CD4-positive, CD25-positive, alpha-beta regulatory T cell (primary cell): ENCODE data around the gene SORCS2. TPM values are rescaled to one million over a fixed set of nuclear protein-coding genes. Genes with fewer than 3 reads are reported as not detected.
A peak's percentile ranks its signal among the peaks of the same experiment; 100 is the strongest.

Experiments
- ATAC-seq, 2 donors: fragments of 150-1000 bp; cut with Tn5 transposase; one replicate each; pipeline ENCODE4 v1.10.0; 2021; ENCODE audit warnings: low read depth in 2 of 2, moderate number of reproducible peaks in 2 of 2, moderate library complexity in 1 of 2
- DNase-seq, 3 donors: peaks; one replicate each; pipeline versions ENCODE4 v3.0.0 to v3.0.0-alpha.2; 2012 to 2022; ENCODE audit warnings: mixed read lengths in 1 of 3
- H3K27ac ChIP-seq: one replicate; pipeline ENCODE4 v1.7.0; 2013; ENCODE audit warnings: mild to moderate bottlenecking, low read length; ENCODE audit not compliant: insufficient read depth, poor library complexity, severe bottlenecking
- H3K27me3 ChIP-seq: one replicate; pipeline ENCODE4 v1.7.0; 2013; ENCODE audit warnings: low read length; ENCODE audit not compliant: control insufficient read depth, insufficient read depth
- H3K36me3 ChIP-seq: one replicate; pipeline ENCODE4 v1.7.0; 2013; ENCODE audit warnings: mild to moderate bottlenecking, low read length, moderate library complexity; ENCODE audit not compliant: control insufficient read depth, insufficient read depth
- H3K4me1 ChIP-seq: 2 replicates; pipeline ENCODE4 v1.7.0; 2013; ENCODE audit warnings: mild to moderate bottlenecking, low read length; ENCODE audit not compliant: insufficient read depth, control insufficient read depth, poor library complexity, severe bottlenecking
- H3K4me3 ChIP-seq: one replicate; pipeline ENCODE4 v1.7.0; 2013; ENCODE audit warnings: low read depth, mild to moderate bottlenecking, low read length, moderate library complexity
- H3K9me3 ChIP-seq, 2 experiments: 1 replicate in 1 of 2; 2 replicates in 1 of 2; pipeline ENCODE4 v1.7.0; 2013; ENCODE audit warnings: low read length in 2 of 2, mild to moderate bottlenecking in 1 of 2, moderate library complexity in 1 of 2; ENCODE audit not compliant: control insufficient read depth in 2 of 2
- H3K27ac Mint-ChIP-seq, 3 donors: one replicate each; pipeline ENCODE4 v1.8.0; 2020 to 2022; ENCODE audit warnings: mild to moderate bottlenecking in 3 of 3, mixed read lengths in 3 of 3, moderate library complexity in 2 of 3
- H3K27me3 Mint-ChIP-seq: one replicate; pipeline ENCODE4 v1.8.0; 2022; ENCODE audit warnings: mild to moderate bottlenecking, mixed read lengths
- H3K36me3 Mint-ChIP-seq: one replicate; pipeline ENCODE4 v1.8.0; 2020; ENCODE audit warnings: mixed read lengths
- H3K4me1 Mint-ChIP-seq, 4 donors: one replicate each; pipeline ENCODE4 v1.8.0; 2020 to 2022; ENCODE audit warnings: mixed read lengths in 4 of 4, mild to moderate bottlenecking in 1 of 4
- H3K4me3 Mint-ChIP-seq, 4 donors: one replicate each; pipeline ENCODE4 v1.8.0; 2020 to 2022; ENCODE audit warnings: mild to moderate bottlenecking in 4 of 4, mixed read lengths in 4 of 4, moderate library complexity in 3 of 4
- H3K9me3 Mint-ChIP-seq, 7 donors: one replicate each; pipeline ENCODE4 v1.8.0; 2020 to 2022; ENCODE audit warnings: mixed read lengths in 7 of 7, mild to moderate bottlenecking in 3 of 7, moderate library complexity in 2 of 7
- polyA plus RNA-seq, 4 donors: library from polyadenylated mRNA; unstranded; fragments of 300-500 nt; fragmentation: Illumina TruSeq; gene quantifications; one replicate each; pipeline ENCODE4 v1.2.3, GENCODE V29; 2021
- total RNA-seq: library from RNA; stranded (reverse); gene quantifications from one replicate; pipeline ENCODE4 v1.2.3, GENCODE V29; 2022

The SORCS2 gene
- total and polyA plus RNA-seq, 5 donors from 2014 or later: not detected

DNA sequence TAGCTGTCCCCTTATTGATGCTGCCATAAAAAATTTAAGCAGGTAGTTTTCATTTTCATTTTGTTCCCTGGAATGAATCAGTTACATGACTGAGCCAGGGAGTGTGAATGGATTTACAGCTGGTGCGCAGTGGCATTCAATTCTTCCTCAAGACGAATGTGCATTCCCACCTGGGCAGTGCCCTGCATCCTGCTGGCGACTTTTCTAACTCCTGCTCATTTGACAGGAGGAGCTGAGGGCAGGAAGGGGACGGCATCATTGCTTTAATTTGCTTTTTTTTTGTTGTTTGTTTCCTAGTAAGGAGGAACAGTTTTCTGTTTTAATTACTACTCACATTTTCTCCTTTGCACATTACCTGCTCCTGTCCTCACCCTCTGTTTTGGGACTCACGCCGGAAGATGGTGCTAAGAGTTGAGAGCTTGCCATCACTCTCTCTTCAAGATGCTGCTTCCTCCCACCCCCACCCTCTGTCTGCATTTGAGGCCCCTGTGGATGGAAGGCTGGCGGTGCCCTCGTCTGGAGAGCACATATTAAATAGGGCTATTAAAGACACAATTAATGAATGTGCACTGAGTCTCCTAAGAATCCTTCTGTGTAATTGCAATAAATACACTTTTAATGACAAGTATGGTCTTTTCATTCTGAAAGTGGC lies 206.6 kb downstream of the SORCS2 start:
- H3K9me3 Mint-ChIP-seq: peaks cover 0 to 6% (median 0%) of the 10 kb centered on the region in 7 donors
- no peaks in the 10 kb centered on the region for H3K9me3 ChIP-seq

DNA sequence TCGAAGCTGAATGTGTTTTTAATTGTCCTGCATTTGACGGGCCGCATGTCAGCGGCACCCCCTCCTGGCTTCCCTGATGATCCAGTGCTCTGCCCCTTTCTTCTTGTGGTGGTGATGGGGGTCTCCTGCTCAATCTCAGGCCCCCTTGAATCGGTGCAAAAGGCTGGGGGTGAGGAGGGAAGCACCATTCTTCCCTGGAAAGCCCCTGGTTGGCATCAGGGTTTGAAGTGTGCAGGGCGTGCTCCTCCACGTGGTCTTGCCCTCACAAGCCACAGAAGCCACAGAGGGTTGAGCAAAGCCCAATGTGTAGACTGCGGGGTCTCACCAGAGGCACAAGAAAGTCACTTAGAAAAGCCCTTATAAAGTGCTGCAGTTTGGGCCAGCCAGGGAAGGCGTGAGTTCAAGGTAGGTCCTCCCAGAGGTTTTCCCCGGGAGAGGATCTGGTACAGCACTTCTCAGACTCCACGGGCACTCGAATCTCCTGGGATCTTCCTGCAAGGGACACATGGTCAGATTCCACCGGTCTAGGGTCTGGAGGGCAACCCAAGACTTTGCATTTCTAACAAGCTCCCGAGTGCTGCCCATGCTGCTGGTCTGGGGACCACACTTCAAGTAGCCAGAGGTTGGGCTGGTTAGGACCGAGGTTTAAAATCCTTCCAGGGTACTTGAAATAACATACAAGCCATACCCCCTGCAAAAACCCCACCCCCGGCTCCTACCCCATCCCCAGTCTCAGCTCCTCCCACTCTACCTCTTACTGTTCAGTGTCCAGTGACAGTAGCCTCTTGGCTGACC lies 207.3 kb downstream of the SORCS2 start:
- Histone ChIP-seq H3K9me3 (no peaks in the 10 kb centered on the region), H3K4me1 (no peaks in the 10 kb centered on the region), H3K4me3 (no peak overlapping the region), H3K27me3 (peaks cover 3% of the 10 kb centered on the region), H3K27ac (no peak overlapping the region), H3K36me3 (no peaks in the 10 kb centered on the region)
- Mint-ChIP-seq H3K27me3 (peaks cover 16% of the 10 kb centered on the region), H3K36me3 (no peaks in the 10 kb centered on the region), H3K27ac (no peak overlapping the region), H3K9me3 (peaks cover 0 to 10% (median 0%) of the 10 kb centered on the region in 7 donors), H3K4me3 (no peak overlapping the region), H3K4me1 (no peaks in the 10 kb centered on the region)
- no peak for ATAC-seq
- DNase-seq: no peak

More for the DNA sequence above, 206.6 kb downstream of the SORCS2 start:
- Histone ChIP-seq H3K4me3 (no peak overlapping the region), H3K36me3 (no peaks in the 10 kb centered on the region), H3K4me1 (no peaks in the 10 kb centered on the region), H3K27me3 (peaks cover 3% of the 10 kb centered on the region), H3K27ac (no peak overlapping the region)
- DNase-seq (no peak), ATAC-seq (no peak)
- Mint-ChIP-seq H3K27me3 (peaks cover 16% of the 10 kb centered on the region), H3K36me3 (no peaks in the 10 kb centered on the region), H3K27ac (no peak overlapping the region), H3K4me3 (no peak overlapping the region), H3K4me1 (no peaks in the 10 kb centered on the region)

DNA sequence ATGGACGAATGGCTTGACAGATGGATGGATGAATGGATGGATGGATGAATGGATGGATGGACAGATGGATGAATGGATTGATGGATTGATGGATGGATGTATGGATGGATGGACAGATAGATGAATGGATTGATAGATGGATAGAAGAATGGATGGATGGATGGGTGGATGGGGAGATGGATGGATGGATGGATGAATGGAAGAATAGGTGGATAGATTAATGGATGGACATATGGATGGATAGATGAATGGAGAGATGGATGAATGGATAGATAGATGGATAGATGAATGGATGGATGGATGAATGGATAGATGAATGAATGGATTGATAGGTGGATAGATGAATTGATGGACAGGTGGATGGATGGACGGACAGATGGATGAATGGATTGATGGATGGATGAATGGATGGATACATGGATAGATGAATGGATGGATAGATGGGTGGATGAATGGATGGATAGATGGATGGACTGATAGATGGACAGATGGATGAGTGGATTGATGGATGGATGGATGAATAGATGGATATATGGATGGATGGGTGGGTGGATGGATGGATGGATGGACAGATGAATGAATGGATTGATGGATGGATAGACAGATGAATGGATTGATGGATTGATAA lies 208.4 kb downstream of the SORCS2 start:
- Mint-ChIP-seq H3K36me3 (no peaks in the 10 kb centered on the region), H3K4me3 (no peak overlapping the region), H3K27ac (no peak overlapping the region), H3K4me1 (no peaks in the 10 kb centered on the region), H3K9me3 (peaks cover 0 to 10% (median 1%) of the 10 kb centered on the region in 7 donors), H3K27me3 (peaks cover 16% of the 10 kb centered on the region)
- Histone ChIP-seq H3K4me1 (no peaks in the 10 kb centered on the region), H3K27ac (no peak overlapping the region), H3K27me3 (peaks cover 3% of the 10 kb centered on the region), H3K4me3 (no peak overlapping the region), H3K9me3 (no peaks in the 10 kb centered on the region), H3K36me3 (no peaks in the 10 kb centered on the region)
- ATAC-seq (no peak), DNase-seq (no peak)

DNA sequence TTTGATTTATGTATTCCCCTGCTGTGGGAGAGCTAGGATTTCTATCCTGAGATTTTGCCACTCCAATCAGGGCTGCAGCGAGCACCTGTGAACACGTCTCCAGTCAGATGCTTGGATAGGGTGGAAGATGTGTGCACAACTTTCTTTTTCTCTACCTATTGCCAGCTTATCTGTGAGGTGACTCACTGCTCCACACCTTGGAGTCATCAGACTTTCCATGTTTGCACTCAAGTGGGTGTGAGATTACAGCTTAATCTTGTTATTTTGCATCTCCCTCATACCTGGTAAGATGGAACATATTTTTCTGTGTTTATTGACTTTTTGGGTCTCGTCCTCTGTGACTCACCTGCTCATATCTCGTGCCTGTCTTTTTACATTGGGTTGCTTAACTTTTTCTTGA lies 210.2 kb downstream of the SORCS2 start:
- no peak for DNase-seq
- H3K4me3 Mint-ChIP-seq: no peak overlapping the region
- Histone ChIP-seq H3K9me3 (no peaks in the 10 kb centered on the region), H3K27ac (no peak overlapping the region), H3K27me3 (peaks cover 3% of the 10 kb centered on the region), H3K36me3 (no peaks in the 10 kb centered on the region), H3K4me3 (no peak overlapping the region), H3K4me1 (no peaks in the 10 kb centered on the region)
- no peaks in the 10 kb centered on the region for H3K36me3 Mint-ChIP-seq
- H3K27ac Mint-ChIP-seq: peak overlapping the region in 1 of 3 donors; percentile 23
- ATAC-seq: no peak
- peaks cover 12% of the 10 kb centered on the region for H3K27me3 Mint-ChIP-seq
- H3K9me3 Mint-ChIP-seq: peaks cover 0 to 13% (median 2%) of the 10 kb centered on the region in 7 donors
- H3K4me1 Mint-ChIP-seq: no peaks in the 10 kb centered on the region

DNA sequence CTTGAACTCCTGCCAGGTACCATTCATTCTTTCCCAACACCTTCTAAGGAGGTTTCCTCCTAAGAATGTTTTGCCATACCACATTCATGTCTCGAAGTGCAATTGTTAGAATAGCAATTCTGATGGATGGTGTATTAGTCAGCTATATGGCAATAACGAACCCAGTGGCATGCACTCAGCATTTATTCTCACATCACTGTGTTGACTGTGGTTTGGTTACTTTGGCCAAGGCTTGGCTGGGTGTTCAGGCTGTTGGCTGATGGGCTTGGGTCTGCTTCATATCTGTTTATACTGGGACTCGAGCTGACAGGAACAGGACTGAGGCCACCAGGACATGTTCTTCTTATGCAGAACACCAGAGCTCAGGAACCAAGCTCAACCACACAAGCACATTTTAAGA lies 210.7 kb downstream of the SORCS2 start:
- H3K27me3 Mint-ChIP-seq: peaks cover 10% of the 10 kb centered on the region
- H3K9me3 ChIP-seq: peaks cover 0 to under 1% of the 10 kb centered on the region in 2 experiments
- H3K27me3 ChIP-seq: peaks cover 3% of the 10 kb centered on the region
- peaks cover 0 to 17% (median 2%) of the 10 kb centered on the region in 7 donors for H3K9me3 Mint-ChIP-seq
- H3K4me1 ChIP-seq: no peaks in the 10 kb centered on the region
- no peak overlapping the region for H3K27ac ChIP-seq
- no peaks in the 10 kb centered on the region for H3K4me1 Mint-ChIP-seq
- no peak for DNase-seq
- H3K4me3 ChIP-seq: no peak overlapping the region
- no peaks in the 10 kb centered on the region for H3K36me3 ChIP-seq
- no peak overlapping the region for H3K4me3 Mint-ChIP-seq
- peak overlapping the region in 1 of 3 donors; percentile 23 for H3K27ac Mint-ChIP-seq
- H3K36me3 Mint-ChIP-seq: no peaks in the 10 kb centered on the region
- ATAC-seq: no peak

DNA sequence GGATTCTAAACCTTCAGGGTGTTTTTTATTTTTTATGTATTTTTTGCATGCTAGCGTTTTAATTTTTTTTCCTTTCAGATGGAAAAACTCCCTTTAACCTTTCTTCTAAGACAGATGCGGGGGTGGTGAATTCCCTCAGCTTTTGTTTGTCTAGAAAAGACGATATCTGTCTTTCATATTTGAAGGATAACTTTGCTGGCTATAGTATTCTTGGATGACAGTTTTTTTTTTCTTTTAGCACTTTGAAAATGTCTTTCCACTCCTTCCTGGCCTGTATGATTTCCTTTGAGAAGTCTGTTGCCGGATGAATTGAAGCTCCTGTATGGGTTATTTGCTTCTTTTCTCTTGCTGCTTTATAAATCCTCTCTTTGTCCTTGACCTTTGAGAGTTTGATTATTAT lies 215.8 kb downstream of the SORCS2 start:
- ATAC-seq (no peak), DNase-seq (no peak)
- peaks cover 0 to 35% (median 9%) of the 10 kb centered on the region in 7 donors for H3K9me3 Mint-ChIP-seq
- no peaks in the 10 kb centered on the region for H3K4me1 Mint-ChIP-seq
- H3K27ac ChIP-seq: no peak overlapping the region
- H3K4me3 ChIP-seq: no peak overlapping the region
- H3K27me3 ChIP-seq: no peaks in the 10 kb centered on the region
- peaks cover 2 to 4% of the 10 kb centered on the region in 2 experiments for H3K9me3 ChIP-seq
- no peaks in the 10 kb centered on the region for H3K4me1 ChIP-seq
- no peak overlapping the region for H3K4me3 Mint-ChIP-seq
- H3K27me3 Mint-ChIP-seq: peaks cover 4% of the 10 kb centered on the region
- peaks cover 3% of the 10 kb centered on the region for H3K36me3 Mint-ChIP-seq
- no peaks in the 10 kb centered on the region for H3K36me3 ChIP-seq
- H3K27ac Mint-ChIP-seq: no peak overlapping the region

DNA sequence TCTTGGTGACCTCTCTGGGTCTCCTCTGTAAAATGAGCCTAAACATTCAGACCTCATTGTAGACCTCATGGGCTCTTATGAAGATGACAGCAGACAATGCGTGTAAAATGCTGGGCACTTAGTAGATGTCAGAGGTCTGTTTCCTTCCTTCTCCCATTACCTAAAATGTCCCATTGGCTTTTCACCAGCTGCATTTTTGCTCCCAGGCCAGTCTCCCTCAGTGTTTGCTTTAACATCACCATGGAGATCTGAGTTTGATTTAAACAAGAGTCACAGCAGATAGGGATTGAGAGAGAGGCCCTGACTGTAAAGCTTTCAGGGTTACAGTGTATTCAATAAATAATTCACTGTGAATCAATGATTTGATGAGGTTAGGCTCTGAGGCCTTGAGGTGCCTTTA lies 218.1 kb downstream of the SORCS2 start:
- no peak overlapping the region for H3K4me3 Mint-ChIP-seq
- no peak for ATAC-seq
- H3K9me3 Mint-ChIP-seq: peaks cover 0 to 30% (median 6%) of the 10 kb centered on the region in 7 donors

More for the DNA sequence above, 218.1 kb downstream of the SORCS2 start:
- no peak for DNase-seq
- H3K27ac Mint-ChIP-seq: no peak overlapping the region
- peaks cover 3% of the 10 kb centered on the region for H3K36me3 Mint-ChIP-seq
- H3K4me1 Mint-ChIP-seq: no peaks in the 10 kb centered on the region
- Histone ChIP-seq H3K9me3 (peaks cover 2 to 4% of the 10 kb centered on the region in 2 experiments), H3K36me3 (no peaks in the 10 kb centered on the region), H3K27me3 (no peaks in the 10 kb centered on the region), H3K4me1 (no peaks in the 10 kb centered on the region), H3K27ac (no peak overlapping the region), H3K4me3 (no peak overlapping the region)
- H3K27me3 Mint-ChIP-seq: peaks cover 11% of the 10 kb centered on the region
